A549 (cell line): ENCODE data around the gene NECTIN1.

Experiments used
- CTCF ChIP-seq: fragments of >200 bp; sonication (Bioruptor Twin); formaldehyde crosslinking; IDR thresholded peaks from 3 replicates; pipeline ENCODE4 v1.5.1; 2016
- EP300 ChIP-seq, 2 experiments: fragments of >200 bp; sonication (Bioruptor Twin); formaldehyde crosslinking; IDR thresholded peaks; 2 replicates in 1 of 2; 3 replicates in 1 of 2; pipeline ENCODE4 v1.6.1; 2016 to 2017
- JUN ChIP-seq, 2 experiments: fragments of >200 bp; sonication (Bioruptor Twin); formaldehyde crosslinking; IDR thresholded peaks; 2 replicates in 1 of 2; 3 replicates in 1 of 2; pipeline ENCODE4 v1.6.1; 2016 to 2017
- POLR2A ChIP-seq: IDR thresholded peaks from 2 replicates; pipeline ENCODE4 v1.6.1; 2012; ENCODE audit warnings: mild to moderate bottlenecking, low read length
- ZSCAN20 ChIP-seq: fragments of 250-450 bp; sonication (Bioruptor Pico); IDR thresholded peaks from 2 replicates; pipeline ENCODE4 v1.8.0; 2022; ENCODE audit warnings: mild to moderate bottlenecking, moderate library complexity

- TF ChIP-seq CTCF = no peak
- TF ChIP-seq EP300 (IDR thresholded peaks at IDR 0.05) = no peak
- no peak for TF ChIP-seq JUN (IDR thresholded peaks at IDR 0.05)
- TF ChIP-seq POLR2A = no peak
- no peak for TF ChIP-seq ZSCAN20 (CRISPR knock-in tag)
Observed at GRCh38 chr11:119752345-119752871, 23.4 kb upstream of the NECTIN1 start.
